Measurements from ENCODE around the gene GPR141. TPM values are rescaled to one million over a fixed set of nuclear protein-coding genes. Genes with fewer than 3 reads are reported as not detected.

Gene GPR141
- total and polyA plus RNA-seq, 4 donors: 0.22 to 5.4 TPM; not detected in 2

GRCh38 chr7:37724732-37725131 is 41.2 kb downstream of the GPR141 start:
- 33% methylated on average over 2 of the region's 4 CpGs for WGBS (ENCODE audit: insufficient coverage)
- Histone ChIP-seq H3K27ac (ENCODE audit: low read depth, low read length) (no peak overlapping the region), H3K4me3 (ENCODE audit: low read depth, low read length) (no peak overlapping the region), H3K36me3 (ENCODE audit: control insufficient read depth, insufficient read depth, low read length) (no peaks in the 10 kb centered on the region), H3K27me3 (ENCODE audit: control insufficient read depth, insufficient read depth, low read length) (no peaks in the 10 kb centered on the region), H3K9me3 (ENCODE audit: control insufficient read depth, insufficient read depth, low read length) (no peaks in the 10 kb centered on the region), H3K4me1 (ENCODE audit: control insufficient read depth, insufficient read depth, low read length) (no peaks in the 10 kb centered on the region)
- DNase-seq (ENCODE audit: low read depth in 4 of 6, low spot score in 6 of 6): no peak

DNA sequence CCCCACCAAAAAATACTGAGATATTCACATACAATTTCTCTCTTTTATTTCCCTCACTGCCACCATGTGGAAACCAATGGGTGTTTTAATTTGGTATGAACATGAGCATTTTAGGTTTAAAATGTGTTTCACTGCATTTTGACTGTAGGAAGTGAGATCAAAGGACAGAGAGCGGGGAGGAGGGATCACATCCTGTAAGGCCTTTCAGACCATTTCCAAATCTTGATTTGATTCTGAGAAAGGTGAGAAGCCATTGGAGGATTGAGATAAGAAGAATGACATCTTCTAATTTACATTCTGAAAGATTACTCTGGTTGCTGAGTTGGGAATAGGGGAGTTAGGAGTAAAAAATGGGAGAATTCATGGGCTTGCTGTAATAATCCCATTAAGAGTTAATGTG is 42.5 kb downstream of the GPR141 start:
- Histone ChIP-seq H3K4me1 (ENCODE audit: control insufficient read depth, insufficient read depth, low read length) (no peaks in the 10 kb centered on the region), H3K9me3 (ENCODE audit: control insufficient read depth, insufficient read depth, low read length) (no peaks in the 10 kb centered on the region), H3K36me3 (ENCODE audit: control insufficient read depth, insufficient read depth, low read length) (no peaks in the 10 kb centered on the region), H3K27ac (ENCODE audit: low read depth, low read length) (no peak overlapping the region), H3K27me3 (ENCODE audit: control insufficient read depth, insufficient read depth, low read length) (no peaks in the 10 kb centered on the region), H3K4me3 (ENCODE audit: low read depth, low read length) (no peak overlapping the region)
- no peak for DNase-seq (ENCODE audit: low read depth in 4 of 6, low spot score in 6 of 6)
- WGBS (ENCODE audit: insufficient coverage): no CpG with 5 or more reads among the region's 1 CpG

DNA sequence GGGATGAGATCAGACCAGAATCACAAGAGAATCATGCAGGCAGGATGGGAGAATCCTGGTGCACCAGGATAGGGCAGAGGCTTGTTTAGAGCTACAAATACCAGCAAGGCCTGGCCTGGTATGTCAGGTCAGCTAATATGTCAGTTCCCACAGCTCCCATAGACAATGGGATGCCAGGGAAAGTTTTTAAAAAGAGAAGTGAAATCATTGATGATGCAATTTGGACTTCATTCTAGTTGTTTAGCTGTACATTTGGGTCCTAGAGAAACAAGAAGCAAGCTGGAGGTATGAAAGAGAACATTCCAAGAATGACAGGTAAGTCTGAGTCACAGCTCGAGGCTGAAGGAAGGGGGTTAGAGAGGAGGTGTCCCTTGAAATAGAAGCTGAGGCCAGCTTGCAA is 45.2 kb downstream of the GPR141 start:
- no peaks in the 10 kb centered on the region for H3K27me3 ChIP-seq (ENCODE audit: control insufficient read depth, insufficient read depth, low read length)
- WGBS (ENCODE audit: insufficient coverage): 67% methylated on average over 1 of the region's 1 CpG
- H3K36me3 ChIP-seq (ENCODE audit: control insufficient read depth, insufficient read depth, low read length): no peaks in the 10 kb centered on the region
- no peak overlapping the region for H3K4me3 ChIP-seq (ENCODE audit: low read depth, low read length)
- H3K27ac ChIP-seq (ENCODE audit: low read depth, low read length): no peak overlapping the region
- no peaks in the 10 kb centered on the region for H3K9me3 ChIP-seq (ENCODE audit: control insufficient read depth, insufficient read depth, low read length)
- no peak for DNase-seq (ENCODE audit: low read depth in 4 of 6, low spot score in 6 of 6)
- H3K4me1 ChIP-seq (ENCODE audit: control insufficient read depth, insufficient read depth, low read length): no peaks in the 10 kb centered on the region

- H3K4me3 ChIP-seq (ENCODE audit: low read depth, low read length): no peak overlapping the region
- no peak for DNase-seq (ENCODE audit: low read depth in 4 of 6, low spot score in 6 of 6)
- H3K9me3 ChIP-seq (ENCODE audit: control insufficient read depth, insufficient read depth, low read length): no peaks in the 10 kb centered on the region
- H3K36me3 ChIP-seq (ENCODE audit: control insufficient read depth, insufficient read depth, low read length): no peaks in the 10 kb centered on the region
- H3K4me1 ChIP-seq (ENCODE audit: control insufficient read depth, insufficient read depth, low read length): no peaks in the 10 kb centered on the region
- no peak overlapping the region for H3K27ac ChIP-seq (ENCODE audit: low read depth, low read length)
- H3K27me3 ChIP-seq (ENCODE audit: control insufficient read depth, insufficient read depth, low read length): no peaks in the 10 kb centered on the region
Measured at GRCh38 chr7:37729181-37729580, 45.6 kb downstream of the GPR141 start.

GRCh38 chr7:37730501-37730900 is 46.9 kb downstream of the GPR141 start:
- H3K27me3 ChIP-seq (ENCODE audit: control insufficient read depth, insufficient read depth, low read length): no peaks in the 10 kb centered on the region
- no peaks in the 10 kb centered on the region for H3K4me1 ChIP-seq (ENCODE audit: control insufficient read depth, insufficient read depth, low read length)
- H3K36me3 ChIP-seq (ENCODE audit: control insufficient read depth, insufficient read depth, low read length): no peaks in the 10 kb centered on the region
- no peak overlapping the region for H3K4me3 ChIP-seq (ENCODE audit: low read depth, low read length)
- 76% methylated on average over 4 of the region's 4 CpGs for WGBS (ENCODE audit: insufficient coverage)
- no peak overlapping the region for H3K27ac ChIP-seq (ENCODE audit: low read depth, low read length)
- no peak for DNase-seq (ENCODE audit: low read depth in 4 of 6, low spot score in 6 of 6)
- no peaks in the 10 kb centered on the region for H3K9me3 ChIP-seq (ENCODE audit: control insufficient read depth, insufficient read depth, low read length)

DNA sequence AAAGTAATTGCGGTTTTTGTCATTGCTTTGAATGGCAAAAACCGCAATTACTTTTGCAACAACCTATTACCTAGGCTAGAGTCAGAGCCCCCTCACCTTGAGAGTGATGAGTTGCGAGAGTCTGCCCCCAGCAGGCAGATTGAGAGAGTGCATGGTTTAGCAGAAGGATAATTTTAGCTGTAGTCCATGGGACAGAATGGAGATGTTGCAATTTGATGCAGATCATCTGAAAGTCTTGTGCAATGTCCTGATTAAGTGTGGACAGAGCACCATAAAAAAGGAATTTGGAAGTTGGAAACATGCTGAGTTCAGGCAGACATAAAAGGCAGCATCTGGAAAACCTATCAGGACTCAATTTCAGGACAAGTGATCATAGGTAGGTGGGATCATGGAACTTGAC is 48.7 kb downstream of the GPR141 start:
- no peak overlapping the region for H3K27ac ChIP-seq (ENCODE audit: low read depth, low read length)
- no peaks in the 10 kb centered on the region for H3K36me3 ChIP-seq (ENCODE audit: control insufficient read depth, insufficient read depth, low read length)
- WGBS (ENCODE audit: insufficient coverage): 20% methylated on average over 1 of the region's 3 CpGs
- no peak overlapping the region for H3K4me3 ChIP-seq (ENCODE audit: low read depth, low read length)
- H3K27me3 ChIP-seq (ENCODE audit: control insufficient read depth, insufficient read depth, low read length): no peaks in the 10 kb centered on the region
- DNase-seq (ENCODE audit: low read depth in 4 of 6, low spot score in 6 of 6): peak in 2 of 6 donors; percentile 6 to 10
- H3K9me3 ChIP-seq (ENCODE audit: control insufficient read depth, insufficient read depth, low read length): no peaks in the 10 kb centered on the region
- no peaks in the 10 kb centered on the region for H3K4me1 ChIP-seq (ENCODE audit: control insufficient read depth, insufficient read depth, low read length)

- Histone ChIP-seq H3K36me3 (ENCODE audit: control insufficient read depth, insufficient read depth, low read length) (no peaks in the 10 kb centered on the region), H3K27me3 (ENCODE audit: control insufficient read depth, insufficient read depth, low read length) (no peaks in the 10 kb centered on the region), H3K9me3 (ENCODE audit: control insufficient read depth, insufficient read depth, low read length) (no peaks in the 10 kb centered on the region), H3K4me1 (ENCODE audit: control insufficient read depth, insufficient read depth, low read length) (no peaks in the 10 kb centered on the region), H3K4me3 (ENCODE audit: low read depth, low read length) (no peak overlapping the region), H3K27ac (ENCODE audit: low read depth, low read length) (no peak overlapping the region)
- 92% methylated on average over 1 of the region's 2 CpGs for WGBS (ENCODE audit: insufficient coverage)
- no peak for DNase-seq (ENCODE audit: low read depth in 4 of 6, low spot score in 6 of 6)
Measured at GRCh38 chr7:37732888-37733287, 49.3 kb downstream of the GPR141 start.

GRCh38 chr7:37735196-37735595 is 51.6 kb downstream of the GPR141 start:
- Histone ChIP-seq H3K9me3 (ENCODE audit: control insufficient read depth, insufficient read depth, low read length) (no peaks in the 10 kb centered on the region), H3K4me3 (ENCODE audit: low read depth, low read length) (no peak overlapping the region), H3K4me1 (ENCODE audit: control insufficient read depth, insufficient read depth, low read length) (no peaks in the 10 kb centered on the region), H3K36me3 (ENCODE audit: control insufficient read depth, insufficient read depth, low read length) (no peaks in the 10 kb centered on the region), H3K27me3 (ENCODE audit: control insufficient read depth, insufficient read depth, low read length) (no peaks in the 10 kb centered on the region), H3K27ac (ENCODE audit: low read depth, low read length) (no peak overlapping the region)
- no peak for DNase-seq (ENCODE audit: low read depth in 4 of 6, low spot score in 6 of 6)

GRCh38 chr7:37738321-37738720 is 54.8 kb downstream of the GPR141 start:
- no peak for DNase-seq (ENCODE audit: low read depth in 4 of 6, low spot score in 6 of 6)
- WGBS (ENCODE audit: insufficient coverage): no CpG with 5 or more reads among the region's 1 CpG

GRCh38 chr7:37740398-37740797 is 56.8 kb downstream of the GPR141 start:
- no peaks in the 10 kb centered on the region for H3K36me3 ChIP-seq (ENCODE audit: control insufficient read depth, insufficient read depth, low read length)
- DNase-seq (ENCODE audit: low read depth in 4 of 6, low spot score in 6 of 6): no peak
- no peak overlapping the region for H3K4me3 ChIP-seq (ENCODE audit: low read depth, low read length)
- no peaks in the 10 kb centered on the region for H3K9me3 ChIP-seq (ENCODE audit: control insufficient read depth, insufficient read depth, low read length)
- WGBS (ENCODE audit: insufficient coverage): 99% methylated on average over 7 of the region's 7 CpGs
- H3K4me1 ChIP-seq (ENCODE audit: control insufficient read depth, insufficient read depth, low read length): no peaks in the 10 kb centered on the region
- no peak overlapping the region for H3K27ac ChIP-seq (ENCODE audit: low read depth, low read length)
- H3K27me3 ChIP-seq (ENCODE audit: control insufficient read depth, insufficient read depth, low read length): no peaks in the 10 kb centered on the region

More at GRCh38 chr7:37738321-37738720, 54.8 kb downstream of the GPR141 start:
- Histone ChIP-seq H3K9me3 (ENCODE audit: control insufficient read depth, insufficient read depth, low read length) (no peaks in the 10 kb centered on the region), H3K36me3 (ENCODE audit: control insufficient read depth, insufficient read depth, low read length) (no peaks in the 10 kb centered on the region), H3K27ac (ENCODE audit: low read depth, low read length) (no peak overlapping the region), H3K4me3 (ENCODE audit: low read depth, low read length) (no peak overlapping the region), H3K27me3 (ENCODE audit: control insufficient read depth, insufficient read depth, low read length) (no peaks in the 10 kb centered on the region), H3K4me1 (ENCODE audit: control insufficient read depth, insufficient read depth, low read length) (no peaks in the 10 kb centered on the region)

Measured in spinal cord (tissue), 10 donors.